ENCODE results near the gene OR56B1.
"Not testable (repeated sequence)": the region's sequence is repeated elsewhere in the genome, so short reads cannot be mapped to it uniquely, and the experiment has no call there.

OR56B1 gene

GRCh38 chr11:5703741-5704536, 32.3 kb upstream of the OR56B1 start:
- TF ChIP-seq CTCF (IDR thresholded peaks at IDR 0.05; ENCODE audit: low read depth, low read length, missing control alignments) = no peak
- no peak overlapping the region for H3K4me3 ChIP-seq (replicated peaks; ENCODE audit: low read depth, low read length)
- no peak for DNase-seq (ENCODE audit: extremely low read depth, low read depth)

- no peak for TF ChIP-seq CTCF (IDR thresholded peaks at IDR 0.05; ENCODE audit: low read depth, low read length, missing control alignments)
- H3K4me3 ChIP-seq (replicated peaks; ENCODE audit: low read depth, low read length) = no peak overlapping the region
- no peak for DNase-seq (ENCODE audit: extremely low read depth, low read depth)
These were observed 30.6 kb upstream of the OR56B1 start for GRCh38 chr11:5705688-5706087.

- H3K4me3 ChIP-seq (replicated peaks; ENCODE audit: low read depth, low read length) = no peak overlapping the region
- no peak for TF ChIP-seq CTCF (IDR thresholded peaks at IDR 0.05; ENCODE audit: low read depth, low read length, missing control alignments)
- DNase-seq (ENCODE audit: extremely low read depth, low read depth) = no peak
These were observed 23.7 kb upstream of the OR56B1 start for GRCh38 chr11:5712507-5712906.

- TF ChIP-seq CTCF (IDR thresholded peaks at IDR 0.05; ENCODE audit: low read depth, low read length, missing control alignments) = no peak
- H3K4me3 ChIP-seq (replicated peaks; ENCODE audit: low read depth, low read length) = no peak overlapping the region
- DNase-seq (ENCODE audit: extremely low read depth, low read depth) = no peak
These were observed 22.6 kb upstream of the OR56B1 start for GRCh38 chr11:5713695-5714094.

- not testable (repeated sequence) for DNase-seq (ENCODE audit: extremely low read depth, low read depth); H3K4me3 ChIP-seq (replicated peaks; ENCODE audit: low read depth, low read length)
These were observed 19.7 kb upstream of the OR56B1 start for GRCh38 chr11:5716518-5716917.

GRCh38 chr11:5719703-5720495, 16.3 kb upstream of the OR56B1 start:
- no peak overlapping the region for H3K4me3 ChIP-seq (replicated peaks; ENCODE audit: low read depth, low read length)
- no peak for TF ChIP-seq CTCF (IDR thresholded peaks at IDR 0.05; ENCODE audit: low read depth, low read length, missing control alignments)
- DNase-seq (ENCODE audit: extremely low read depth, low read depth) = no peak

GRCh38 chr11:5722622-5723021, 13.6 kb upstream of the OR56B1 start:
- no peak overlapping the region for H3K4me3 ChIP-seq (replicated peaks; ENCODE audit: low read depth, low read length)
- TF ChIP-seq CTCF (IDR thresholded peaks at IDR 0.05; ENCODE audit: low read depth, low read length, missing control alignments) = no peak
- DNase-seq (ENCODE audit: extremely low read depth, low read depth) = no peak

All from HFF-Myc (cell line).